Measurements from ENCODE around the gene AMER3. TPM values are rescaled to one million over a fixed set of nuclear protein-coding genes. Genes with fewer than 3 reads are reported as not detected.

The AMER3 gene
- total RNA-seq, 2 donors from 2014 or later = 0.18 to 10.1 TPM

- H3K4me1 ChIP-seq (replicated peaks) = no peaks in the 10 kb centered on the region
- H3K4me3 ChIP-seq = no peak overlapping the region
- H3K27me3 ChIP-seq (replicated peaks; ENCODE audit: insufficient read depth) = no peaks in the 10 kb centered on the region
- no peak overlapping the region for H3K27ac ChIP-seq
- no peak for DNase-seq (ENCODE audit: low spot score)
- WGBS = 74% methylated on average over 12 of the region's 12 CpGs
- no peaks in the 10 kb centered on the region for H3K36me3 ChIP-seq
- intact Hi-C loops (cut with DNase I) = no loop called here
- H3K9me3 ChIP-seq = no peaks in the 10 kb centered on the region
- no peak for TF ChIP-seq POLR2A (IDR thresholded peaks at IDR 0.05)
- no peak for TF ChIP-seq CTCF (IDR thresholded peaks at IDR 0.05)
- TF ChIP-seq POLR2AphosphoS5 (IDR thresholded peaks at IDR 0.05) = no peak
Measured at GRCh38 chr2:130766711-130767407, 11.5 kb downstream of the AMER3 start.

- intact Hi-C loops (cut with DNase I) = no loop called here
- no peaks in the 10 kb centered on the region for H3K9me3 ChIP-seq
- TF ChIP-seq CTCF (IDR thresholded peaks at IDR 0.05) (no peak), POLR2AphosphoS5 (IDR thresholded peaks at IDR 0.05) (no peak), POLR2A (IDR thresholded peaks at IDR 0.05) (no peak)
- no peak for DNase-seq (ENCODE audit: low spot score)
- 63% methylated on average over 7 of the region's 7 CpGs for WGBS
- H3K27ac ChIP-seq = no peak overlapping the region
- no peaks in the 10 kb centered on the region for H3K27me3 ChIP-seq (replicated peaks; ENCODE audit: insufficient read depth)
- no peaks in the 10 kb centered on the region for H3K36me3 ChIP-seq
- no peaks in the 10 kb centered on the region for H3K4me1 ChIP-seq (replicated peaks)
- H3K4me3 ChIP-seq = no peak overlapping the region
Measured at GRCh38 chr2:130767408-130767775, 12.1 kb downstream of the AMER3 start.

GRCh38 chr2:130768191-130768855 is 13.0 kb downstream of the AMER3 start:
- H3K27ac ChIP-seq = no peak overlapping the region
- intact Hi-C loops (cut with DNase I) = no loop called here
- TF ChIP-seq CTCF (IDR thresholded peaks at IDR 0.05) (no peak), POLR2AphosphoS5 (IDR thresholded peaks at IDR 0.05) (no peak), POLR2A (IDR thresholded peaks at IDR 0.05) (no peak)
- H3K4me3 ChIP-seq = no peak overlapping the region
- H3K4me1 ChIP-seq (replicated peaks) = no peaks in the 10 kb centered on the region
- no peaks in the 10 kb centered on the region for H3K27me3 ChIP-seq (replicated peaks; ENCODE audit: insufficient read depth)
- H3K9me3 ChIP-seq = no peaks in the 10 kb centered on the region
- no peaks in the 10 kb centered on the region for H3K36me3 ChIP-seq
- DNase-seq (ENCODE audit: low spot score) = no peak
- WGBS = 85% methylated on average over 17 of the region's 17 CpGs

GRCh38 chr2:130769343-130769907 is 14.1 kb downstream of the AMER3 start:
- TF ChIP-seq POLR2AphosphoS5 (IDR thresholded peaks at IDR 0.05) (no peak), CTCF (IDR thresholded peaks at IDR 0.05) (no peak), POLR2A (IDR thresholded peaks at IDR 0.05) (no peak)
- 66% methylated on average over 7 of the region's 7 CpGs for WGBS
- H3K4me3 ChIP-seq = no peak overlapping the region
- intact Hi-C loops (cut with DNase I) = no loop called here
- H3K27me3 ChIP-seq (replicated peaks; ENCODE audit: insufficient read depth) = no peaks in the 10 kb centered on the region
- DNase-seq (ENCODE audit: low spot score) = no peak
- H3K36me3 ChIP-seq = no peaks in the 10 kb centered on the region
- no peak overlapping the region for H3K27ac ChIP-seq
- H3K9me3 ChIP-seq = no peaks in the 10 kb centered on the region
- H3K4me1 ChIP-seq (replicated peaks) = no peaks in the 10 kb centered on the region
